ENCODE measurements around the gene NEU2.

The NEU2 gene

DNA sequence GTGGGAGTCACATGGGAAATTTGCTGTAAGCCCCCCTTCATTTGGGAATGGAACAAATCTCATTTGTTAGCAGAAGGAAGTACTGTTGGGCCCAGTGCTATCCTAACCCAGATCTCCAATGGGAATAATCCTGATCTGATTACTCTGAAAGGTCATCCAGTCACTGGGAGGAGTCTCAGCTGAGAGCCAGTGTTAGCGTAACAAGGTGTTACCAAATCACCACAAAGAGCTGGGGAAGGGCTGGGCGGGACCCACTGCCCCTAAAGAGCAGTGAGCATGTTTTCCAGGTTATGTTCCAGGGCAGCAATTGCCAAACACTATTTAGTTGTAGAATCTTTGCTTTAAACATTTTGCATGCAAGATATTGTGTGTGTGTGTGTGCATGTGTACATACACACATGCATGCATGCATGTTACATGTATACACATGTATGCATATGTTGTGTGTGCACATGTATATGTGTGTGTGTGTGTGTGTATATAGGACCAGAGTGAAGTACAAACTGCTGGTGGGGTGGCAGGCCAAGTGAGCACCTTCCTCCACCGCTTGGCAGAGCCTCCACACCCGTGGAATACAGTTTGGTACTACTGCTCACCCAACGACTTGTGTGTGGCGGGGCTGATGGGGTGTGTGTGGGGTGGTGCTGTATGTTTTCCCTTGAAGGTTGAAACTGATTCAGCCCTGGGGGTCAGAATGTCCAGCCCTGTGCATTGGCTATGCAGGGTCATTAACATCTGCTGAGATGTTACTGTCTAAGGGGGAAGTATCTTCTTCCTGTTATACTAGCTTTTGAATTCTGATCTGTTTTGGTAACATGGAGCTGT, 42.9 kb downstream of the NEU2 start:
- Histone ChIP-seq H3K4me3 (ENCODE audit: low read length) (peak overlapping the region; percentile 32; the same call in 1 of the 2 replicates), H3K27me3 (replicated peaks; ENCODE audit: insufficient read depth, low read length) (no peaks in the 10 kb centered on the region), H3K36me3 (replicated peaks; ENCODE audit: insufficient read depth, low read length) (0 out of 2 replicates have a peak, but pooled peaks cover 2% of the 10 kb centered on the region), H2AFZ (ENCODE audit: low read length) (peak overlapping the region; percentile 37; the same call in 1 of the 2 replicates), H3K4me2 (ENCODE audit: low read depth, low read length) (peak overlapping the region; percentile 68), H3F3A (ENCODE audit: insufficient read depth, low read length) (peaks cover 20% of the 10 kb centered on the region), H4K20me1 (ENCODE audit: insufficient read depth, low read length) (no peaks in the 10 kb centered on the region), H3K79me2 (ENCODE audit: low read length) (peaks cover 56% of the 10 kb centered on the region), H3K4me1 (ENCODE audit: low read length) (peaks cover 29% of the 10 kb centered on the region), H3K9me3 (replicated peaks; ENCODE audit: insufficient read depth, low read length) (no peaks in the 10 kb centered on the region), H3K9ac (ENCODE audit: low read length) (peak overlapping the region; percentile 7; the same call in 1 of the 2 replicates), H3K27ac (ENCODE audit: low read length) (peak overlapping the region; percentile 60; the same call in 1 of the 2 replicates), H3K9me2 (replicated peaks; ENCODE audit: insufficient read depth, low read length) (no peaks in the 10 kb centered on the region)
- TF ChIP-seq EZH2 (optimal IDR thresholded peaks at IDR 0.05; ENCODE audit: low read depth, low read length) = no peak
- TF ChIP-seq, protein P1, sequence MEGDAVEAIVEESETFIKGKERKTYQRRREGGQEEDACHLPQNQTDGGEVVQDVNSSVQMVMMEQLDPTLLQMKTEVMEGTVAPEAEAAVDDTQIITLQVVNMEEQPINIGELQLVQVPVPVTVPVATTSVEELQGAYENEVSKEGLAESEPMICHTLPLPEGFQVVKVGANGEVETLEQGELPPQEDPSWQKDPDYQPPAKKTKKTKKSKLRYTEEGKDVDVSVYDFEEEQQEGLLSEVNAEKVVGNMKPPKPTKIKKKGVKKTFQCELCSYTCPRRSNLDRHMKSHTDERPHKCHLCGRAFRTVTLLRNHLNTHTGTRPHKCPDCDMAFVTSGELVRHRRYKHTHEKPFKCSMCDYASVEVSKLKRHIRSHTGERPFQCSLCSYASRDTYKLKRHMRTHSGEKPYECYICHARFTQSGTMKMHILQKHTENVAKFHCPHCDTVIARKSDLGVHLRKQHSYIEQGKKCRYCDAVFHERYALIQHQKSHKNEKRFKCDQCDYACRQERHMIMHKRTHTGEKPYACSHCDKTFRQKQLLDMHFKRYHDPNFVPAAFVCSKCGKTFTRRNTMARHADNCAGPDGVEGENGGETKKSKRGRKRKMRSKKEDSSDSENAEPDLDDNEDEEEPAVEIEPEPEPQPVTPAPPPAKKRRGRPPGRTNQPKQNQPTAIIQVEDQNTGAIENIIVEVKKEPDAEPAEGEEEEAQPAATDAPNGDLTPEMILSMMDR (IDR thresholded peaks at IDR 0.05; ENCODE audit: low read length) = no peak
- TF ChIP-seq EZH2phosphoT487 (IDR thresholded peaks at IDR 0.05; ENCODE audit: low read length) = no peak
- no peak for DNase-seq

DNA sequence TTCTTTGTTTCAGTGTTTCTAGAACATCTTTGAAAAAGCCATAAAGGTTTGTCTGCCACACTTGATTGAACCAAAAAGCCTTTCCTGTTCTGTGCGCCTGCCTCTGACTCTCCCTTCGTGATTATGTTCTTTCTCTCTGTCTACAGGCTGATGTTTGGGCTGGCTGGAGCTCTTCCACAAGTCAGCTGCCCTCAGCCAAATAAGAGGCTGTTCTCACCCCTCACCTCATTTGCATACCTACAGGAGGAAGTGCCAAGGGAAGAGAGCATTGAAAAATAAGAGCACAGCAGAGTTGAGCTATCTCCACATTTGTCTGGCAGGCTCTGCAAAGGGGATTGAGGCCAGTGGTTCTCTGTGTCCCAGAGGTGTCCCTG, 43.5 kb downstream of the NEU2 start:
- Histone ChIP-seq H3K36me3 (replicated peaks; ENCODE audit: insufficient read depth, low read length) (0 out of 2 replicates have a peak, but pooled peaks cover 2% of the 10 kb centered on the region), H3F3A (ENCODE audit: insufficient read depth, low read length) (peaks cover 20% of the 10 kb centered on the region), H3K9me2 (replicated peaks; ENCODE audit: insufficient read depth, low read length) (no peaks in the 10 kb centered on the region), H3K9ac (ENCODE audit: low read length) (peak overlapping the region; percentile 7; the same call in 1 of the 2 replicates), H3K27ac (ENCODE audit: low read length) (peak overlapping the region; percentile 60; the same call in 1 of the 2 replicates), H4K20me1 (ENCODE audit: insufficient read depth, low read length) (no peaks in the 10 kb centered on the region), H2AFZ (ENCODE audit: low read length) (peak overlapping the region; percentile 37; the same call in 1 of the 2 replicates), H3K9me3 (replicated peaks; ENCODE audit: insufficient read depth, low read length) (no peaks in the 10 kb centered on the region), H3K4me2 (ENCODE audit: low read depth, low read length) (peak overlapping the region; percentile 68), H3K27me3 (replicated peaks; ENCODE audit: insufficient read depth, low read length) (no peaks in the 10 kb centered on the region), H3K4me1 (ENCODE audit: low read length) (peaks cover 29% of the 10 kb centered on the region), H3K4me3 (ENCODE audit: low read length) (peak overlapping the region; percentile 32), H3K79me2 (ENCODE audit: low read length) (peaks cover 56% of the 10 kb centered on the region)
- TF ChIP-seq EZH2 (optimal IDR thresholded peaks at IDR 0.05; ENCODE audit: low read depth, low read length) = no peak
- TF ChIP-seq EZH2phosphoT487 (IDR thresholded peaks at IDR 0.05; ENCODE audit: low read length) = no peak
- TF ChIP-seq, protein P1 (IDR thresholded peaks at IDR 0.05; ENCODE audit: low read length) = no peak
- DNase-seq = peak; percentile 82

DNA sequence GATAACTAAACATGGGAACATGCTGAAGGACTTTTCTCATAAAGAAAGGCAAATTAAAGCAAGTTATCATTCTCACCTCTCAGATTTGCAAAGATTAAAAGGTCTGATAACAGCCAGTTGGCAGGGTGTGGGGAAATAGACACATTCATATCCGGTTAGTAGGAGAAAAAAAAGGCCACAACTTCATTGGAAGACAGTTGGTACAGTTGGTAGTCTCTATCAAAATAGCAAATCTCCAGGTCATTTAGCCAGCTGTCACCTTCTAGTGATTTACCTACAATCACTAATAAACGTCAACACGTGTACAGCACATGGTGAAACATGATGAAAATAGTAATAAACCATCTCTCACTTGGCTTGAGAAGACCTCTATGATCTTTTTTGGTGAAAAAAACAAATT, 44.3 kb downstream of the NEU2 start:
- no peak overlapping the region for H3K27ac ChIP-seq (ENCODE audit: low read length)
- H3K4me1 ChIP-seq (ENCODE audit: low read length) = peaks cover 34% of the 10 kb centered on the region
- H3K79me2 ChIP-seq (ENCODE audit: low read length) = peaks cover 57% of the 10 kb centered on the region
- TF ChIP-seq, protein P1 (IDR thresholded peaks at IDR 0.05; ENCODE audit: low read length) = no peak
- TF ChIP-seq EZH2 (optimal IDR thresholded peaks at IDR 0.05; ENCODE audit: low read depth, low read length) (no peak), EZH2phosphoT487 (IDR thresholded peaks at IDR 0.05; ENCODE audit: low read length) (no peak)
- H4K20me1 ChIP-seq (ENCODE audit: insufficient read depth, low read length) = no peaks in the 10 kb centered on the region
- no peak for DNase-seq
- H3K9ac ChIP-seq (ENCODE audit: low read length) = no peak overlapping the region
- H3K4me3 ChIP-seq (ENCODE audit: low read length) = no peak overlapping the region
- H3F3A ChIP-seq (ENCODE audit: insufficient read depth, low read length) = peaks cover 20% of the 10 kb centered on the region
- H3K27me3 ChIP-seq (replicated peaks; ENCODE audit: insufficient read depth, low read length) = no peaks in the 10 kb centered on the region
- no peaks in the 10 kb centered on the region for H3K9me2 ChIP-seq (replicated peaks; ENCODE audit: insufficient read depth, low read length)
- H3K9me3 ChIP-seq (replicated peaks; ENCODE audit: insufficient read depth, low read length) = no peaks in the 10 kb centered on the region
- no peak overlapping the region for H2AFZ ChIP-seq (ENCODE audit: low read length)
- H3K4me2 ChIP-seq (ENCODE audit: low read depth, low read length) = peak overlapping the region; percentile 68
- H3K36me3 ChIP-seq (replicated peaks; ENCODE audit: insufficient read depth, low read length) = 0 out of 2 replicates have a peak, but pooled peaks cover 2% of the 10 kb centered on the region
